Body of pancreas (tissue), 4 donors: ENCODE data around the gene IFIT1B.

Experiments
- POLR2A ChIP-seq, 3 donors: fragments of 450-650 bp; IDR thresholded peaks; one replicate each; pipeline ENCODE4 v1.6.1; 2016; ENCODE audit warnings: antibody characterized with exemption in 3 of 3, mild to moderate bottlenecking in 2 of 3
- TF ChIP-seq, protein P1 (sequence below), 7 experiments: fragments of 450-650 bp in 4 of 7; fragments of 200-600 bp in 3 of 7; sonication (generic) in 3 of 7; IDR thresholded peaks; one replicate each; pipeline ENCODE4 v1.5.1; 2016 to 2019; ENCODE audit warnings: antibody characterized with exemption in 7 of 7

DNA sequence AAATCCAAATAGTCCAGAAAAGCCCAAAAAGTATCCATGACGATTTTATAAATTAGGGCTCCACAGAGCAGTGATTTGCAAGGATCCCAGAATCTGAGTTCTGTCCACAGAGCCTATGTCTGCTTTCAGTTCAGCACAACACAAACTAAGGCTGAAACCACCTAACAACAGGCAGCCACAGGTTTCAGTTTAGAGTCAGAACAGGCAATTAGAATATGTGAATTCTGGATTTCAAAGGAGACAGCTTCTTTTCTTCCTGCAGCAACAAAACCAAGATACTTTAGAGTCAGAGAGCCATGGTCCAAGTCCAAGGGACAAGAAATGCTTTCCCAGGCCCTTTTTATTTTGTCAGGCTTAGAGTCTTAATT lies 26.5 kb upstream of the IFIT1B start:
- TF ChIP-seq, protein P1, sequence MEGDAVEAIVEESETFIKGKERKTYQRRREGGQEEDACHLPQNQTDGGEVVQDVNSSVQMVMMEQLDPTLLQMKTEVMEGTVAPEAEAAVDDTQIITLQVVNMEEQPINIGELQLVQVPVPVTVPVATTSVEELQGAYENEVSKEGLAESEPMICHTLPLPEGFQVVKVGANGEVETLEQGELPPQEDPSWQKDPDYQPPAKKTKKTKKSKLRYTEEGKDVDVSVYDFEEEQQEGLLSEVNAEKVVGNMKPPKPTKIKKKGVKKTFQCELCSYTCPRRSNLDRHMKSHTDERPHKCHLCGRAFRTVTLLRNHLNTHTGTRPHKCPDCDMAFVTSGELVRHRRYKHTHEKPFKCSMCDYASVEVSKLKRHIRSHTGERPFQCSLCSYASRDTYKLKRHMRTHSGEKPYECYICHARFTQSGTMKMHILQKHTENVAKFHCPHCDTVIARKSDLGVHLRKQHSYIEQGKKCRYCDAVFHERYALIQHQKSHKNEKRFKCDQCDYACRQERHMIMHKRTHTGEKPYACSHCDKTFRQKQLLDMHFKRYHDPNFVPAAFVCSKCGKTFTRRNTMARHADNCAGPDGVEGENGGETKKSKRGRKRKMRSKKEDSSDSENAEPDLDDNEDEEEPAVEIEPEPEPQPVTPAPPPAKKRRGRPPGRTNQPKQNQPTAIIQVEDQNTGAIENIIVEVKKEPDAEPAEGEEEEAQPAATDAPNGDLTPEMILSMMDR (IDR thresholded peaks at IDR 0.05), result no peak
- TF ChIP-seq POLR2A (IDR thresholded peaks at IDR 0.05), result no peak
